Glutamatergic neuron (in vitro differentiated cells): Measurements from ENCODE around the gene ARHGAP12. TPM values are rescaled to one million over a fixed set of nuclear protein-coding genes. Genes with fewer than 3 reads are reported as not detected.

Source experiments
- DNase-seq: peaks from one replicate; pipeline ENCODE4 v3.0.0; 2022
- H3K27ac Mint-ChIP-seq: one replicate; pipeline ENCODE4 v1.8.0; 2020; ENCODE audit warnings: mild to moderate bottlenecking, mixed read lengths, inconsistent platforms; ENCODE audit not compliant: unreplicated experiment
- H3K27me3 Mint-ChIP-seq: one replicate; pipeline ENCODE4 v1.8.0; 2020; ENCODE audit warnings: mild to moderate bottlenecking, moderate library complexity, mixed read lengths, inconsistent platforms; ENCODE audit not compliant: unreplicated experiment
- H3K36me3 Mint-ChIP-seq: one replicate; pipeline ENCODE4 v1.8.0; 2020; ENCODE audit warnings: mild to moderate bottlenecking, mixed read lengths, inconsistent platforms; ENCODE audit not compliant: unreplicated experiment
- H3K4me1 Mint-ChIP-seq: one replicate; pipeline ENCODE4 v1.8.0; 2020; ENCODE audit warnings: mild to moderate bottlenecking, low read depth, mixed read lengths, inconsistent platforms; ENCODE audit not compliant: unreplicated experiment
- H3K4me3 Mint-ChIP-seq: one replicate; pipeline ENCODE4 v1.8.0; 2020; ENCODE audit warnings: mild to moderate bottlenecking, mixed read lengths, inconsistent platforms; ENCODE audit not compliant: unreplicated experiment
- H3K9me3 Mint-ChIP-seq: one replicate; pipeline ENCODE4 v1.8.0; 2020; ENCODE audit warnings: mild to moderate bottlenecking, moderate library complexity, mixed read lengths, inconsistent platforms; ENCODE audit not compliant: unreplicated experiment
- total RNA-seq: library from RNA; stranded (reverse); fragmentation: NEBNext Ultra II Directional; extraction: Animal tissue kit (Norgen Biotek cat#: 25700); gene quantifications from one replicate; pipeline ENCODE4 v1.2.1, GENCODE V29; 2021; ENCODE audit not compliant: unreplicated experiment
- TF ChIP-seq, protein P1 (sequence below): fragments of 200-600 bp; sonication (generic); IDR thresholded peaks from one replicate; pipeline ENCODE4 v1.5.0; 2021; ENCODE audit not compliant: partially characterized antibody, unreplicated experiment

ARHGAP12 gene
- total RNA-seq, 1 donor from 2014 or later: 41.9 TPM

- DNase-seq: no peak
- peaks cover 1% of the 10 kb centered on the region for H3K27me3 Mint-ChIP-seq
- H3K4me1 Mint-ChIP-seq: peaks cover 17% of the 10 kb centered on the region
- peaks cover 2% of the 10 kb centered on the region for H3K9me3 Mint-ChIP-seq
- H3K4me3 Mint-ChIP-seq: no peak overlapping the region
- H3K36me3 Mint-ChIP-seq: peaks cover 5% of the 10 kb centered on the region
- TF ChIP-seq, protein P1, sequence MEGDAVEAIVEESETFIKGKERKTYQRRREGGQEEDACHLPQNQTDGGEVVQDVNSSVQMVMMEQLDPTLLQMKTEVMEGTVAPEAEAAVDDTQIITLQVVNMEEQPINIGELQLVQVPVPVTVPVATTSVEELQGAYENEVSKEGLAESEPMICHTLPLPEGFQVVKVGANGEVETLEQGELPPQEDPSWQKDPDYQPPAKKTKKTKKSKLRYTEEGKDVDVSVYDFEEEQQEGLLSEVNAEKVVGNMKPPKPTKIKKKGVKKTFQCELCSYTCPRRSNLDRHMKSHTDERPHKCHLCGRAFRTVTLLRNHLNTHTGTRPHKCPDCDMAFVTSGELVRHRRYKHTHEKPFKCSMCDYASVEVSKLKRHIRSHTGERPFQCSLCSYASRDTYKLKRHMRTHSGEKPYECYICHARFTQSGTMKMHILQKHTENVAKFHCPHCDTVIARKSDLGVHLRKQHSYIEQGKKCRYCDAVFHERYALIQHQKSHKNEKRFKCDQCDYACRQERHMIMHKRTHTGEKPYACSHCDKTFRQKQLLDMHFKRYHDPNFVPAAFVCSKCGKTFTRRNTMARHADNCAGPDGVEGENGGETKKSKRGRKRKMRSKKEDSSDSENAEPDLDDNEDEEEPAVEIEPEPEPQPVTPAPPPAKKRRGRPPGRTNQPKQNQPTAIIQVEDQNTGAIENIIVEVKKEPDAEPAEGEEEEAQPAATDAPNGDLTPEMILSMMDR: no peak
- peak overlapping the region; percentile 78 for H3K27ac Mint-ChIP-seq
These were observed 19.4 kb upstream of the ARHGAP12 start for GRCh38 chr10:31948021-31948420.

DNA sequence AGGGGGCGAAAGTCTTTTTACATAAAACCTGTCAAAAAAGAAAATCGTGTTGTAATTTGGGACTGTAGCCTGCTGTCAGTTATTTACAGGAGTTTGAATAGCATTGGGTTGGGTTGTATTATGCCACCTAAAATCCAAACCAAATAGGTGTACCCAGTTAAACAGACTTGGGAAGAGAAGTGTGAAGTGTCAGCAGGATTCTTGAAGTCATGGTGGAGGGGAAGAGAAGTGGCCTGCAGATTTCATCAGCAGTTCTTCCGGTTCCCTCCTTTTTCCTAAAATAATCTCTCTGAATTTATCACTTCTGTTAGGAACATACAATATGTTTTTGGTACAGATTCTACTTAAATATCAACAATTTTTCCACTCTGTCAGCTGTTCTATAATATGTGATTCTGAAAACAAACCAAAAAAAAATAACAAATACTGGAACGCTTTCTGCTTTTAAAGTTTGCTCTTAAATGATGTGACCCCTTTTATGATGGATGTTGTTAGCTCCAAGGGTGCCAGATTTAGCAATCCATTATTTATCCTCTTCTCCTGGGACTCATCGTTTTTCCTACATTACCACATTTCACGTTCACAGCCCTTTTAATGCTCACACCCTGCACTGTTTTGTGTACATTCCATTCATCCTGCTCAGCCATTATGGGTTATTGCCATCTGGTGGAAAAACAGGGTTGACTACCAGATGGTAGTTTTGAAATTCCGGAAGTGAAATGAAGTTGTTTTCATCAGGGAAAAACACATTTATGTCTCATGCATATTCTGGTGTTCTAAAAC lies 18.7 kb upstream of the ARHGAP12 start:
- Mint-ChIP-seq H3K27me3 (no peaks in the 10 kb centered on the region), H3K4me1 (peaks cover 17% of the 10 kb centered on the region), H3K36me3 (no peaks in the 10 kb centered on the region), H3K4me3 (peak overlapping the region; percentile 51), H3K9me3 (peaks cover 2% of the 10 kb centered on the region), H3K27ac (peak overlapping the region; percentile 78)
- DNase-seq: no peak
- TF ChIP-seq, protein P1: no peak

- Mint-ChIP-seq H3K4me3 (no peak overlapping the region), H3K9me3 (peaks cover 2% of the 10 kb centered on the region), H3K27ac (peak overlapping the region; percentile 57), H3K36me3 (no peaks in the 10 kb centered on the region), H3K27me3 (no peaks in the 10 kb centered on the region), H3K4me1 (peaks cover 20% of the 10 kb centered on the region)
- no peak for DNase-seq
- TF ChIP-seq, protein P1: no peak
These were observed 16.8 kb upstream of the ARHGAP12 start for GRCh38 chr10:31945392-31945791.

- H3K4me3 Mint-ChIP-seq: no peak overlapping the region
- H3K27ac Mint-ChIP-seq: no peak overlapping the region
- H3K9me3 Mint-ChIP-seq: peaks cover 2% of the 10 kb centered on the region
- H3K36me3 Mint-ChIP-seq: no peaks in the 10 kb centered on the region
- no peak for DNase-seq
- TF ChIP-seq, protein P1: no peak
- H3K4me1 Mint-ChIP-seq: peaks cover 20% of the 10 kb centered on the region
- no peaks in the 10 kb centered on the region for H3K27me3 Mint-ChIP-seq
These were observed 15.4 kb upstream of the ARHGAP12 start for GRCh38 chr10:31944071-31944433.

GRCh38 chr10:31942892-31943291 lies 14.3 kb upstream of the ARHGAP12 start:
- Mint-ChIP-seq H3K27me3 (no peaks in the 10 kb centered on the region), H3K4me1 (peaks cover 20% of the 10 kb centered on the region), H3K27ac (no peak overlapping the region), H3K36me3 (no peaks in the 10 kb centered on the region), H3K4me3 (no peak overlapping the region), H3K9me3 (peaks cover 2% of the 10 kb centered on the region)
- TF ChIP-seq, protein P1: no peak
- no peak for DNase-seq
